ENCODE measurements around the gene COMMD10.
"Not testable (repeated sequence)": the region's sequence is repeated elsewhere in the genome, so short reads cannot be mapped to it uniquely, and the experiment has no call there.

COMMD10 gene

DNA sequence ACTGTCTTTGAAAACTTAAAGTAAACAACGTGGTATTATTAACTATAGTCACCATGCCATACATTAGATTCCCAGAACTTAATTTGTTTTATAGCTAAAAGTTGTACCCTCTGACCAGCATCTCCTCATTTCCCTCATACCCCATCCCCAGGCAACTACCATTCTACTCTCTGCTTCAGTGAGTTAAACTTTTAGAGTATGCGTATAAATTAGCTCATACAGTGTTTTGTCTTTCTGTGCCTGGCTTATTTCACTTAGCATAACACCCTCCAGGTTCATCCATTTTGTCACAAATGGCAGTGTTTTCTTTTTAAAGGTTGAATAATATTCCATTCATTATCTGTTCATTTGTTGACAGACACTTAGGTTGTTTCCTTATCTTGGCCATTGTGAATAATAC is 14.2 kb downstream of the COMMD10 start:
- DNase-seq, result no peak

DNA sequence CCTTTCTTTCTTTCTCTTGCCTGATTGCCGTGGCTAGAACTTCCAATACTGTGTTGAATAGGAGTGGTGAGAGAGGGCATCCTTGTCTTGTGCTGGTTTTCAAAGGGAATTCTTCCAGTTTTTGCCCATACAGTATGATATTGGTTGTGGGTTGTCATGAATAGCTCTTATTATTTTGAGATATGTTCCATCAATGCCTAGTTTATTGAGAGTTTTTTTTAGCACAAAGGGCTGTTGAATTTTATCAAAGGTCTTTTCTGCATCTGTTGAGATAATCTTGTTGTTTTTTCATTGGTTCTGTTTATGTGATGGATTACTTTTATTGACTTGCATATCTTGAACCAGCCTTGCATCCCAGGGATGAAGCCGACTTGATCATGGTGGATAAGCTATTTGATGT is 20.1 kb downstream of the COMMD10 start:
- DNase-seq, result not testable (repeated sequence)

- DNase-seq, result no peak
Observed at GRCh38 chr5:116115163-116115562, 30.3 kb downstream of the COMMD10 start.

GRCh38 chr5:116130471-116130870 is 45.6 kb downstream of the COMMD10 start:
- no peak for DNase-seq

- DNase-seq, result no peak
Observed at GRCh38 chr5:116130976-116131375, 46.2 kb downstream of the COMMD10 start.

- no peak for DNase-seq
Observed at GRCh38 chr5:116133281-116133680, 48.5 kb downstream of the COMMD10 start.

GRCh38 chr5:116135344-116135743 is 50.5 kb downstream of the COMMD10 start:
- DNase-seq, result no peak

DNA sequence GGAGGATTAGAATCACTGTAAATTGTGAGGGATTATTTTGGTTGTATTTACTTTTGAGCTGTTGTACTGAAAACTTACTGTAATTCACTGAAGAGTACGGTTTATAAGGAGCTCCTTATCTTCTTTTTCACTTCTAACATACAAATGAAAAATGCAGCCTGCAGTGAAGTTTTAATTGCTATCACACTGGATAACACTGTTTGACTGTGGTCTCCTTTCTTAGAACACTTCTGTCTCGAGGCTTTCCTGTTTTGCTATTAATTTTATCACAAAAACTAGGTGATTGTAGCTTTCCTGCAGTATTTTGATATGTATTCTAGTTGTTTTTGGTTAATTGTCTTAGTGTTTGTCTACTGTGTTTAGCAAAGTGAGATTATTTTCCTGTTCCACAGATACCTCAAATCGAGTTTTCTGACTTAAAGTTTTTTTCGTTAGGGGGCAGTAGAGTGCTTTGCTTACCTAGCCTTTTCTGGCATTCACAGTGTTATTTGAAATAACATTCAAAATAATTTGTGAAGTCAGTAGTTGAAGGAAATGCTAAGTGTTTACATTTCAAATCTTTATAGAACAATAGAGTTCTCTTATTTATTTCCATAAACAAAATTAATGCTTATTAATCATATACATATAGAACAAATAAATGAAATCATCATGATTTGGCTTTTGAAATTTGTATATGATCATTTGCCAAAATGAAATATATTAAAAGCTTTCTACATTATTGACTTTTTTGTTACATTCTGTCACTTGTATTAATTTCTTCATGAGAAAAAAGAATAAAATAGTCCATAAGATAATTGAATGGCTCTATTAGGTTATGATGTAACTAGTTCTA is 52.9 kb downstream of the COMMD10 start:
- DNase-seq, result no peak

DNA sequence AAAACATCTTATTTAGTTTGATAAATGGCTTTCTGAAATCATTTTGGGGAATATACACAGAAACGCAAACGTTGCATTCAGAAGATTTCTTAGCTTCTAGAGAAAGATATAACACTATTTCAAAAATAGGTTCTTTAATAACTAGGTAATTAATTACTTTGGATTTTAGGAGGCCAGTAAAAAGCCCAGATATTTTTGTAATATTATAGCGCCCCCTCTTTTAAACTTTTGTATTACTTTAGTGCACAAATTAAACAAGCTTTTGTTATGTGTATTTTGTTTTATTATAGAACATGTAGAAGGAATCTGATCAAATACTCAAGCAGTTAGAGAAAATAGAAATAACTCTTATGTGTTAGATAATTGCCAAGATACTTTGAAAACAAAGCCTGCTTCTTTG is 57.7 kb downstream of the COMMD10 start:
- no peak for DNase-seq

GRCh38 chr5:116144103-116144502 is 59.3 kb downstream of the COMMD10 start:
- DNase-seq, result no peak

DNA sequence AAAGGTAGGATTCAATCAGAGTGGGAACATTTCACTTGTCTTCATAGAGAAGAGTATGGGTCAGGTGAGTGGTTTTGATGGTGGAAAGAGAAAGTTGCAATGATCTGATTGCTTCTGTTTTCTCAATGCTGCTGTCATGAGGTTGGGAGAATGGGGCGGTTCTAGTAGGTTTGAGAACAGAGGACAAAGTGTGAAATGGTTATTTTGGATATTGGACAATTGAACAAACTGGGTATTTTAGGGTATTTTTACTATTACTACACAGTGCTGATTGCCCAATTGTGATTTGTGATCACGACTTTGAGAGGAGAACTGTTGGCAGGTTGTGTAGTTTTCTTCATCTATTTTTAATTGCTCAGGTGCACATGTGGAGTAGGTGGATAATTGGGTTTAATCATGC is 60.2 kb downstream of the COMMD10 start:
- no peak for DNase-seq

DNA sequence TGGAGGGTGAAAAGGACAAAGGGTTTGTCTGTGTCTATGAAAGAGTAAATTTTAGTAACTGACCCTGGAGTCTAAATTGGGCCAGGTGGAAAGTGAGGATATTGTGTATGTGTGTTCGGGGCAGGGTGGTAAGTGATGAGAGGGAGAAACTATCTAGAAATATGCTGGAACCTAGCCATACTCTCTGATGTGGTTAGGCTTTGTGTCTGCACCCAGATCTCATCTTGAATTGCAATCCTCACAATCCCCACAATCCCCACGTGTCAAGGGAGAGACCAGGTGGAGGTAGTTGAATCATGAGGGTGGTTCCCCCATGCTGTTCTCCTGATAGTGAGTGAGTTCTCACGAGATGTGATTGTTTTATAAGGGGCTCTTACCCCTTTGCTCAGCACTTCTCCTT is 60.6 kb downstream of the COMMD10 start:
- no peak for DNase-seq

GRCh38 chr5:116152169-116152568 is 67.3 kb downstream of the COMMD10 start:
- no peak for DNase-seq

- no peak for DNase-seq
Observed at GRCh38 chr5:116153687-116154174, 68.9 kb downstream of the COMMD10 start.

- no peak for DNase-seq
Observed at GRCh38 chr5:116154252-116154651, 69.4 kb downstream of the COMMD10 start.

DNA sequence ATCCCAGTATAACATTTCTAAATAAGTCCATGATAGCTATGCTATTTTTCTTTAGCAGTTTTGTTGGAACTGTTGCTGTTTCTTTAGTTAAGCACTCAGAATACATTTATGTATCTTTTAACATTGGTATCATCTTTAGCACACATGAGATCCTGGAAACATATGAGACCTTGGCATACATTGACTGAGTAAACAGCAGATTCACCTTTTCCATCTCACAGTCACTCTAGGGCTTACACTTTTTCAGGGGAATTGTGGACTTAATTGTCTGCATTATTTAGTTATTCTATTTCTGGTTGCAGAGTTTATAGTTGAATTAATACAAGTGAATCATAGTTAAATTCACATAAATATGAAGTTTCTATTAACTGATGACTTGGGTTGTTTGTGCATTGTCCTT is 70.1 kb downstream of the COMMD10 start:
- DNase-seq, result no peak

GRCh38 chr5:116157902-116158301 is 73.1 kb downstream of the COMMD10 start:
- no peak for DNase-seq

DNA sequence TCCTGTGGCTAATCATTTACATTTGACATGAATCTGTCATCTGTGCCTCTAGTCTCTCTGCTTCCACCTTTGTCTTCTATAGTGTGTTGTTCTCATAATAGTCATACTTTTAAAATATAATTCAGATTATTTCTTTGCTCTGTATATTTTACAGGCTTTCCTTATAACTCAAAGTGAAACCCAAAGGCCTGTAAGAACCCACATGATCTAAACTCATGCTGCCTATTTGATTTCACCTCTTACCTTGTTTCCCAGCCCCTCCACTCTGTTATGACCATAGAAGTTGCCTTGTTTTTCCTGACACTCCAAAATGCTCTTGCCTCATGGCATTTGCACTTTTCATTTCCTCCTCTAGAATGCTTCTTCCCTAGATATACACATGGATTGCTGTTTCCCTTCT is 74.2 kb downstream of the COMMD10 start:
- no peak for DNase-seq

DNA sequence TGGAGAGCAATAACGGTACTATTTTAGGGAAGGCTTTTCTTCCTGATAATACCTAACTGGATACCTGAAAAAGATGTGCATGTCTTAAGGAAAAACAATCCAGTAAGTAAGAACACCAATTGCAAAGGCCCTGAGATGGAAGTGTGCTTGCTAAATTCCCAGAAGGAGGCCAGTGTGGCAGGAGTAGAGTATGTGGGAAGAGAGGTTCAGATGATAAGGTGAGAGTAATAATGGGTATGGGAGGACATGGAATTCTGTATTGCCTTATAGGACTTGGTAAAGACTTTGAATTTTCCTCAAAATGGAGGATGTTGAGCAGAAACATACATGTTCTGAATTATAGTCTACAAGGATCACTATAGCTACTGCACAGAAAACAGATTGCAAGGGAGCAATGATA is 89.3 kb downstream of the COMMD10 start:
- no peak for DNase-seq

DNA sequence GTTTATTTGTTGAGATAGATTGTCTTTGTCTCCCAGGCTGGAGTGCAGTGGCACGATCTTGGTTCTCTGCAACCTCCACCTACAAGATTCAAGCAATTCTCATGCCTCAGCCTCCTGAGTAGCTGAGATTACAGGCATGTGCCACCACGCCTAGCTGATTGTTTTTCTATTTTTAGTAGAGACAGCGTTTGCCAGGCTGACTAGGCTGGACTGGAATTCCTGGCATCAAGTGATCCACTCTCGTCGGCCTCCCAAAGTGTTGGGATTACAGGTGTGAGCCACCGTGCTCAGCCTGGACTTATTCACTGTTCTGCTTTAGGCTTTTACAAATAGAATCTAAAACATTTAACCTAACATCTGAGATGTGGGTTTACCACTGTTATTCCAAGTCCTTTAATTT is 91.3 kb downstream of the COMMD10 start:
- DNase-seq, result no peak

DNA sequence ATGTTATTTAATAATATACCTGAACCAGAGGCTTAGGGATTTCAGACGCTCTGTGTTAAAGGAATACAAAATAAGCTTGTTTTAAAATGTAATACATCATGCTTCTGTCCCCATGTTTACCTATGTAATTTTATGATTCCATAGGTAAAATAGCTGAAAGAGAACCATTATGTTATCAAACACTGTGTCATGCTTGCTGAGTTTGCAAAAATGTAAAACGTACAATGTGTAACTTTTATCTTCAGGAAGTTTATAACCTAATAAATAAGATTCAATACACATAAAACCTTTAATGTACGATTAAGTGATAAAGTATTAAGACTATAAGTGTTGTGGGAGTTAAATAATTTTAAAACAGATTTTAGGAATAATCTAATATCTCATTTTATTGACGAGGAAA is 94.1 kb downstream of the COMMD10 start:
- no peak for DNase-seq

- DNase-seq, result no peak
Observed at GRCh38 chr5:116209166-116209565, 124.3 kb downstream of the COMMD10 start.

GRCh38 chr5:116212225-116212624 is 127.4 kb downstream of the COMMD10 start:
- DNase-seq, result no peak

DNA sequence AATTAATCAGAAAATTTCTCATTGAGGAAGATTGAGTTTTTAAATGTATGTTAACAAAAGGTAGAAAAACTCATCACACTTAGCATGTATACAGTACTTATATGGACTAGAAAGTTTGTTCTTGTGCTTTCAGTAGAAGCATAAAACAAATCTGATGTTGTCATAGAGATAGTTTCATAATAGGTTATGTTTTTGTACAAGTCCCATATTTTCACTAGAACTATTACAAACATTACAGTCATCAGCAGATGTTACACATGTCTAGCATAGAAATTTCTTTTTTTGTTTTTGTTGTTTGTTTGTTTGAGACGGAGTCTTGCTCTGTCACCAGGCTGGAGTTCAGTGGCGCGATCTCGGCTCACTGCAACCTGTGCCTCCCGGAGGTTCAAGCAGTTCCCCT is 131.4 kb downstream of the COMMD10 start:
- DNase-seq, result no peak

DNA sequence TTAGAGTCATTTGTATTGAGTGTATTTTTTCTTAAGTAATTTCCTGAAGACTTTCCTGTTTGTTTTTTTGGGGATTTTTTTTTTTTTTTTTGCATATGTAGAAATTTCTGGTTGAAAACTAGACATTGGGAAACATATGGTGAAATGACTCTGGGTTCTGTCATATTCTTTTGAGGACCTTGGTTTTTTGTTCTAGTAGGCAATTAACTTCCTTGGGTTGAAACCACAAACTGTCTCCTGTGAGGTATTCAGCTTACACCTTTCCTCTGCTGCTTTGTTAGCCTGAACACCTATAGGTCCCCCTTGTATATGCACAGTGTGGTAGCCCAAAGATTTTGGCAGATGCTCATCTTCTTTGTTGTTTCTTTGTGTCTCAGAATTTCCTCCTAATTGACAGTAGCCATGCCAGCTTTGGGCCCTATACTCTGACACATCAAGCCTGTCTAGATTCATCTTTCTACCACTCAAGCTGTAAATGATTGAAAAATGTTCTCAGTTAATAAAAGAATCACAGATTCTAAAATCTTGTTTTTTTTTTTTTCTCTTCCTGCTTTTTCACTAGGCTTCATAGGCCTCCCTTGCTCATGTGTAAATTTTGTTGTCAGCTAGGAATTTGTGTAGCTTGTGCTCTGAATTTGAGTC is 140.6 kb downstream of the COMMD10 start:
- no peak for DNase-seq

Data from NCI-H510A (cell line).